HG03432 (cell line): ENCODE results near the gene OR6C2.
"Not testable (repeated sequence)": the region's sequence is repeated elsewhere in the genome, so short reads cannot be mapped to it uniquely, and the experiment has no call there.

ENCODE experiments used
- ATAC-seq: cut with Tn5 transposase; IDR thresholded peaks from one replicate; pipeline ENCODE4 v1.9.1; 2021; ENCODE audit warnings: mild to moderate bottlenecking, moderate library complexity; ENCODE audit not compliant: unreplicated experiment

OR6C2 gene

GRCh38 chr12:55470088-55470829 is 26.4 kb downstream of the OR6C2 start, which contains the start of gene OR6C70:
Gene OR6C70 (minus strand): TSS chr12:55470138. CDS start chr12:55470138, 0 bp downstream.
- ATAC-seq = no peak

- no peak for ATAC-seq
These were observed 28.4 kb downstream of the OR6C2 start for GRCh38 chr12:55472264-55472663.

- ATAC-seq = not testable (repeated sequence)
These were observed 35.3 kb downstream of the OR6C2 start for GRCh38 chr12:55479136-55479535.

- not testable (repeated sequence) for ATAC-seq
These were observed 40.4 kb downstream of the OR6C2 start for GRCh38 chr12:55484284-55484683.

- no peak for ATAC-seq
These were observed 48.2 kb downstream of the OR6C2 start, which contains the start of gene OR6C68 for GRCh38 chr12:55492078-55492477. Gene OR6C68 (plus strand): TSS chr12:55492378. CDS start chr12:55492378, 0 bp downstream.

GRCh38 chr12:55495490-55495889 is 51.6 kb downstream of the OR6C2 start:
- ATAC-seq = no peak

- no peak for ATAC-seq
These were observed 55.4 kb downstream of the OR6C2 start for GRCh38 chr12:55499231-55499630.

GRCh38 chr12:55499810-55500252 is 56.0 kb downstream of the OR6C2 start:
- no peak for ATAC-seq

- ATAC-seq = no peak
These were observed 57.7 kb downstream of the OR6C2 start for GRCh38 chr12:55501601-55502000.
